Neutrophil (primary cell): ENCODE data around the gene SIAH3.

ENCODE experiments used
- H3K27ac ChIP-seq: fragments of 200-600 bp; sonication (generic); 2 replicates; pipeline ENCODE4 v1.5.1; 2016; ENCODE audit warnings: mild to moderate bottlenecking, moderate library complexity
- H3K27me3 ChIP-seq: fragments of 200-600 bp; sonication (generic); 2 replicates; pipeline ENCODE4 v1.6.0; 2016; ENCODE audit warnings: mild to moderate bottlenecking
- H3K36me3 ChIP-seq: fragments of 200-600 bp; sonication (generic); 2 replicates; pipeline ENCODE4 v1.5.1; 2017
- H3K4me1 ChIP-seq, 2 experiments: fragments of 200-600 bp in 1 of 2; sonication (generic) in 1 of 2; 1 replicate in 1 of 2; 2 replicates in 1 of 2; pipeline versions ENCODE4 v1.5.1 to v1.6.1; 2013 to 2016; ENCODE audit warnings: low read depth in 1 of 2, low read length in 1 of 2, mild to moderate bottlenecking in 1 of 2, moderate library complexity in 1 of 2; ENCODE audit not compliant: control insufficient read depth in 1 of 2, insufficient read depth in 1 of 2
- H3K4me3 ChIP-seq, 2 experiments: fragments of 200-600 bp in 1 of 2; sonication (generic) in 1 of 2; 1 replicate in 1 of 2; 2 replicates in 1 of 2; pipeline ENCODE4 v1.5.1; 2013 to 2016; ENCODE audit warnings: low read depth in 1 of 2, low read length in 1 of 2, mild to moderate bottlenecking in 1 of 2, moderate library complexity in 1 of 2
- H3K9me3 ChIP-seq: fragments of 200-600 bp; sonication (generic); 2 replicates; pipeline ENCODE4 v1.5.1; 2016
- TF ChIP-seq, protein P1 (sequence below): fragments of 200-600 bp; sonication (generic); IDR thresholded peaks from 2 replicates; pipeline ENCODE4 v1.5.1; 2016; ENCODE audit warnings: antibody characterized with exemption

Gene SIAH3

DNA sequence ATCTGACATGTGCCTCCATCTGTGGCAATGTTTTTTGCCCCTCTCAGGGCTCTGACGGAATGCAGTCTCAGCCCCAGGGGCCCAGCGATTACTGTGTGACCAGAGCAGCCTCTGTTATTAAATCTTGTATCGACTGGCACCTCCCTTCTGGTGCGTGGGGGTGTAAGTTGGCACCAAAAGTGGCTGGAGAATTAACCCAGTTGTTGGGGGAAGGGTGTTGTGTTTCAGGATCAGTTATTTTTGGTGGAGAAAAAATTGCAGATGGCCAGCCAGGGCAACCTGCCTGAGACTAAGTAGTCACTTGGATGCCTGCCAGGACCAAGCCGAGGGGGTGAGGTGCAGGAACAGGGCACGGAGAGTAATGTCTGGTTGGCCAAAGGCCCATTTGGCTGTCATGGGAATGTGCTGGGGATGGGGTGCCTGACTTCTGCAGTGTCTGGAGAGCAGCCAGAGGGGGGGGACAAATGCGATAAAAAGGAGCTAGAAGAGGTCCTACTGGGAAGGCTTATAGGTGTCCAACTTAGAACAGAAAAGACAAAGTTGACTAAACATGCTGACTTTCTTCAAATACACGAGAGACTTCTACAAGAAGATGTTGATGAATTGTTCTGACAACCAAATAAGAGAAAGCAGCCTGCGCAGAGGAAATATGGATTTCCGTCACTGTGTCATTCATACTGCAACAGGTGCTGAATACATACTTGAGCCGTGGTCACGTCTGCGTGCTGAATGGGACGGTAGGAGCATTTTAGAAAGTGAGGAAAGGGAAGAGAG lies 69.8 kb downstream of the SIAH3 start:
- TF ChIP-seq, protein P1, sequence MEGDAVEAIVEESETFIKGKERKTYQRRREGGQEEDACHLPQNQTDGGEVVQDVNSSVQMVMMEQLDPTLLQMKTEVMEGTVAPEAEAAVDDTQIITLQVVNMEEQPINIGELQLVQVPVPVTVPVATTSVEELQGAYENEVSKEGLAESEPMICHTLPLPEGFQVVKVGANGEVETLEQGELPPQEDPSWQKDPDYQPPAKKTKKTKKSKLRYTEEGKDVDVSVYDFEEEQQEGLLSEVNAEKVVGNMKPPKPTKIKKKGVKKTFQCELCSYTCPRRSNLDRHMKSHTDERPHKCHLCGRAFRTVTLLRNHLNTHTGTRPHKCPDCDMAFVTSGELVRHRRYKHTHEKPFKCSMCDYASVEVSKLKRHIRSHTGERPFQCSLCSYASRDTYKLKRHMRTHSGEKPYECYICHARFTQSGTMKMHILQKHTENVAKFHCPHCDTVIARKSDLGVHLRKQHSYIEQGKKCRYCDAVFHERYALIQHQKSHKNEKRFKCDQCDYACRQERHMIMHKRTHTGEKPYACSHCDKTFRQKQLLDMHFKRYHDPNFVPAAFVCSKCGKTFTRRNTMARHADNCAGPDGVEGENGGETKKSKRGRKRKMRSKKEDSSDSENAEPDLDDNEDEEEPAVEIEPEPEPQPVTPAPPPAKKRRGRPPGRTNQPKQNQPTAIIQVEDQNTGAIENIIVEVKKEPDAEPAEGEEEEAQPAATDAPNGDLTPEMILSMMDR = no peak
- Histone ChIP-seq H3K4me3 (no peak overlapping the region), H3K27me3 (peaks cover 8% of the 10 kb centered on the region), H3K9me3 (no peaks in the 10 kb centered on the region), H3K27ac (no peak overlapping the region), H3K36me3 (no peaks in the 10 kb centered on the region), H3K4me1 (no peaks in the 10 kb centered on the region)

DNA sequence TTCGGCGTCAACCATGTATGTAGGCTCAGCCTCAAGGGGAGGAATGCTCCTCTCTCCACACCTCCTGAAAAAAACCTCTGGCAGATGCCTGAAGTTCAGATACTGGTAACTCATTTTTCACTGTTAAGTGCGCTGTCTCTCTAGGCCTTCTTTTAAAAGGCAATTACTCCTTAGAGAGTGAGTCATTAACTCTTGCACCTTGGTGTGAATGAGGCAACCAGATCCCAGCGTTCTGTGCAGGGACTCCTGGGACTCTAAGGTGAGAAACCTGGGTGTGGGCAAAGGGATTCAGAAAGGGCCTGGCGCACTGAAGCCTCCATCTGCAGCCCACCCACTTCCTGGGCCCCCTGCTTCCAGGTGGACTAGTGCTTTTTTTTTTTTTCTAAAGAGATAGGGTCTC lies 71.7 kb downstream of the SIAH3 start:
- Histone ChIP-seq H3K4me1 (no peaks in the 10 kb centered on the region), H3K27ac (no peak overlapping the region), H3K36me3 (no peaks in the 10 kb centered on the region), H3K4me3 (no peak overlapping the region), H3K9me3 (no peaks in the 10 kb centered on the region), H3K27me3 (peaks cover 20% of the 10 kb centered on the region)
- TF ChIP-seq, protein P1 = no peak

DNA sequence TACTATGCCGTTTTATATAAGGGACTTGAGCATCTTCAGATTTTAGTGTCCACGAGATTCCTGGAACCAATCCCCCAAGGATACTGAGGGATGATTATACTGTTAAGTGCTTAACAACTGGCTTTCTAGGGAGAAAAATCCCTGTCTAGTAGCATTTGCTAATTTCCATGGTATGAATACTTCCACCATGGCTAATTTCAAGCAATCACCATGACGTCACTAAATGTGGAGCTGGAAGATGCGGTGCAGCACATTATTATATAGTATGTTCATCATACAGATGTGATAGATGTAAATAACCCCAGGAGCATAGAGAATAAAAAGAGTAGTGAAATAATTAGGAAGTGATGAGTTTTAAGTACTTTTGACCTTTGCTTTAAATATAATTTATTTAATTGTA lies 72.7 kb downstream of the SIAH3 start:
- Histone ChIP-seq H3K4me3 (no peak overlapping the region), H3K36me3 (no peaks in the 10 kb centered on the region), H3K4me1 (no peaks in the 10 kb centered on the region), H3K27me3 (peaks cover 29% of the 10 kb centered on the region), H3K27ac (no peak overlapping the region), H3K9me3 (no peaks in the 10 kb centered on the region)
- TF ChIP-seq, protein P1 = no peak

DNA sequence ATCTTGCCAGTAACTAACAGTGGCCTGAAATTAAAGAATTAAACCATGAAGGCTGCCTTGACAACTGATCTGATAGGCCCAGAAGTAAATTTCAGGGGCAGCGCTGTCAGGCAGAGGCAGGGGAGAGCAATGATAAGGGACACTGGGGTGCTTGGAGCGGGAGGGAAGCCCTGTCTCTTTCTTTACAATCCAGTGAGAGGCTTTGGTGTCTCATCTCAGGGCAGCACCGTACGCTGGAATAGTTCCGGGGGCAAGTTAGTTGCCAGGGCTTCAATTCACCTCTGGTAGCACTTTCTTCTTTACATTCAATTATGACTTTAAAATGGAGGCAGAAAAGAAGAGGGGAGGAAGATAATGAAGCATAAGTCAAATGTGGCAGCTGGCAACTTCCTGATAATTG lies 74.8 kb downstream of the SIAH3 start:
- TF ChIP-seq, protein P1 = no peak
- no peaks in the 10 kb centered on the region for H3K4me1 ChIP-seq
- H3K9me3 ChIP-seq = no peaks in the 10 kb centered on the region
- no peaks in the 10 kb centered on the region for H3K36me3 ChIP-seq
- H3K27ac ChIP-seq = no peak overlapping the region
- peaks cover 48% of the 10 kb centered on the region for H3K27me3 ChIP-seq
- no peak overlapping the region for H3K4me3 ChIP-seq

DNA sequence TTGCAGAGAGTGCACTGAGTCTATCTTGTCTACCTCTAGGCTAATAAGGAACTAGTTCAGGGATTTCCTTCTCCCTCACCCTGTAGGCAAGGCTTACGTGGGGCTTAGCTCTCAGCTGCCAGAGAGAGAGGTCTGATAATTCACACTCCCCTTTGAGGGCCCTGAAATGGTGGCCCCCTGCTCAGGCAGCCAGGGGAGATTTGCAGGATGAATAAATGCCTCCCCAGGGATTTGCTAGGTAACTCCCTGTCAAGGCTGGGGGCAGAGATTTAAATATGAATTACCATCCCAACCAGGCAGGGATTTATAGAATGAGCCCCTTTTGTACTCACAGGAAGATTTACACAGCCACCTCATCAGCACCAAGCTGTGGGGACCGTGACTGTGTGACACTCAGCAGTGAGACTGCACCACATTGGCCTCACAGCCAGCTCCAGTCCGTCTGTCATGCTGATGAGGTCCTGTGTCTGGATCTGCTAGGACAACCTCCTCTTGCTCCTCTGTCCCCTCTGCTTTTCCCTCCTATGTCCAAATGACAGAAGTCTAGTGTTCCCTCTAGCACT lies 76.1 kb downstream of the SIAH3 start:
- TF ChIP-seq, protein P1 = no peak
- no peaks in the 10 kb centered on the region for H3K9me3 ChIP-seq
- H3K27me3 ChIP-seq = peaks cover 61% of the 10 kb centered on the region
- no peak overlapping the region for H3K4me3 ChIP-seq
- H3K27ac ChIP-seq = no peak overlapping the region
- H3K36me3 ChIP-seq = no peaks in the 10 kb centered on the region
- no peaks in the 10 kb centered on the region for H3K4me1 ChIP-seq
